HL-60/S4 treated with phorbol 12-myristate 13-acetate at 8.2 ng/mL for 4 days and 3 days (cell line): Measurements from ENCODE around the gene FOXN3.

Experiments used
- in situ Hi-C: fragments of 300-500 bp; cut with MboI; formaldehyde crosslinking; loops from 2 replicates; pipeline ENCODE4 v1.15.0; 2022; ENCODE audit warnings: low sequenced_read_pairs

Gene FOXN3

DNA sequence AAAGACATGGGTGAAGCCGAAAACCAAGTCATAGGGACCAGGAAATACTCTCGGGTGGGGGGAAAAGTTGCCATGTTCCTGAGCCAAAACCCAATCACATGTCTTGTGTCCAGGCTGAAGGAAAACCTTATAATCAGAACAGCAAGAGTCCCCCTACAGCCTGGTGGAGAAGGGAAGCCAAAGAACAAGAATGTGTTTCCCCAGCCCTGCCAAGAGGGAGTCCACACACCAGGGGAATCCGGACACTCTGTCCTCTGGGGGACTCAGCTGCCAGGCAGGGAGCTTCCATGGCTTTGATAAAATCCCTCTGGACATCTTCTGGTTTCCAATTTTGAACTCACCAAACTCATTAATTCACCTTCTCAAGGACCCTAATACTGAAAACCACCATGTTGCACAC, 273.0 kb downstream of the FOXN3 start:
- in situ Hi-C loops: no loop called here

DNA sequence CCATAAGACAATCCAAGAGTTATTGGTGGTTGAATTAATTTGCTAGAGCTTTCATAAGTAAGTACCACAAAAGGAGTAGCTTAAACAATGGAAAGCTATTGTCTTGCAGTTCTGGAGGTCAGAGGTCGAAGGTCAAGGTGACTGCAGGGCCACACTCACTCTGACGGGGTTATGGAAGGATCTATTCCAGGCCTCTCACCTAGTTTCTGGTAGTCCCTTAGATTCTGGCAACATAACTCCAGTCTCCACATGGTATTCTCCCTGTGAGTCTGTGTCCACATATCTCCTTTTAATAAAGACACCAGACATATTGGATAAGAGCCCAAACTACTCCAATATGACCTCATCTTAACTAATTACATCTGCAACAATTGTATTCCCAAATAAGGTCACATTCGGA, 273.4 kb downstream of the FOXN3 start:
- in situ Hi-C loops: no loop called here

DNA sequence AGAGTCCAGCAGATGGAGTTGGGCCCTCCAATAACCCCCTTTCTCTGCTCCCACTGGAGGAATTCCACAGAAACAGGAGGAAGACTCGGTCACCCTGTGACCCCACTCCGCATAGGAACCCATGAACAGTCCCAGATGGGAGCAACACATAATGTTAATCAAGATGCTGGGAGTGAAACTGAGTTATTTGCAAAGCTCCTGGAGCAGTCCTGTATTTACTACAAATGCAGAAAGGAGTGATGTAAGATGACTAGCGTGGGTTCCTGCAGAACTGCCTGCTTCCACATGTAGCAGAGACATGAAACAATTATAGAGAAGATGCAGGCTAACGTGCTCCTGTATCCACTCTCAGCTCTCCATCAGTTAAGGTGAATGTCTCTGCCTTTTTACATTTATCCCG, 274.7 kb downstream of the FOXN3 start:
- in situ Hi-C loops: no loop called here

DNA sequence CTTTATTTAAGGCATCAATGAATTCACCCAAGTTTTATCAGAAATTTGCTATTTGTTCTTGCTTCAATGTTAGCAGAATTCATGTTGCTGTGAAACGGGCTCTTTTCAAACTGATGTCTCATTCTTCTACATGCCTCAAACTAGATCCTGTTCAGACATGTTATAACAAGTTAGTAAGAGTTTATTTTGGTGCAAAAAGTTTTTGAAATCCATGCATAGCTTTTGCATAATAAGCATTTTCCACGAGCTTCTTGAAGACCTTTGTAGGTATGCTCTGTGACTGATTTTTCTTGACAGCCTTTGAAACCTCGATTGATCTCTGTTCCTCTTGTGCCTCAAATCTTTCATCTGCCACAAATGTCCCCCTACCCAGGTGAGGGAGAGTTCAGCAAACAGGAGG, 275.2 kb downstream of the FOXN3 start:
- in situ Hi-C loops: no loop called here

DNA sequence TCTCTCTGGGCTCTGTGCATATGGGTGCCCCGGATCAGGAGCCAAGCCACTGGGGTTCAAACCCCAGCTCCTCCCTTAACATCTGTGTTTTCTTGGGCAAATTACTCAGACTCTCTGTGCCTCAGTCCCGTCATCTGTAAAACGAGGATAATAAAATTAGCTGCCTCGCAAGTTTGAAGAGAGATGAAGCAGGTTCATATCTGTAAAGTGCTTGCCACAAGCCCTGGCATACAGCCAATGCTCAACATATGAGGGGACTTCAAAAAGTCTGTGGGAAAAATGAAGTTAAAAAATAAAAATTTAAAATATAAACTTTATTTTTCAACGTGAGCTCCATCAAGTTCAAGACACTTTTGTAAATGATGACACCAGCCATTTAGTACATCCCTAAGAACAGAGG, 276.7 kb downstream of the FOXN3 start:
- in situ Hi-C loops: no loop called here

DNA sequence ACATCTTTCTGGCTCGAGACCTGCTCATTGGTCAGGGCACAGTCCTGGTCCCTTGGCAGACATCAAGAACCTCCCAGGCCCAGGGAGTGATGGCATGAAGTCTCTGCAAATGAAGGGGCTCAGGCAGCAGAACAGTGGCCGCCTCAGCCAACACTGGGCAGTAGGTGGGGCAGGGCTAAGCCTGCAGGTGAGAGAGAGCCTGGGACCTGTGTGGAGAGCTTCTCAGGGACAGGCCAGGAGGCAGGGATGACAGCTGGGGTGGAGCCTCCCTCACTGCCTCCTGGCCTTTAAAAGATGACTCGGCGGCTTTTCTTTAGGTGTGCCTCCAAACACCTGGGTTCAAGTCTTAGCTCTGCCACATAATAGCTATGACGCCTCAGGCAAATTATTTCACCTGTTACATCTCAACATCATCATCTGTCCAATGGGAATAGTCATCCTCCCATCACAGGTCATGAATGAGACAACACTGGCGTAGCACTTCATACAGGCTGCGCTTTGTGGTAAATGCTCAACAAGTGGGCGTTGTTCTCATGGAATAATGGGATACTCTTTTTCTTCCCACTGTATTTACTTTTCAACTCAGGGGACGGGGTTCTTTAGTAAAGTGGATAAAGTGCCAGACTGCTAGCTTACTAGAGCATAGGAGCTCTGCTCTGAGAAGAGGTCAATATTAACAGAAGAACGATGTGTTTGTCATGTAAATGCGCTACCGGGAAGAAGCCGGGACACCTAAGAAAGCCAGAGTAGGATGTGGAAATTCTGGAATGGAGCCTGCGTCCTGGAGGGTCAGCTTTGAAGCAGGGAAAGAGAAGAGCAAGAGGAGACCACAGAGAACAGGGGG, 277.4 kb downstream of the FOXN3 start:
- in situ Hi-C loops: no loop called here

DNA sequence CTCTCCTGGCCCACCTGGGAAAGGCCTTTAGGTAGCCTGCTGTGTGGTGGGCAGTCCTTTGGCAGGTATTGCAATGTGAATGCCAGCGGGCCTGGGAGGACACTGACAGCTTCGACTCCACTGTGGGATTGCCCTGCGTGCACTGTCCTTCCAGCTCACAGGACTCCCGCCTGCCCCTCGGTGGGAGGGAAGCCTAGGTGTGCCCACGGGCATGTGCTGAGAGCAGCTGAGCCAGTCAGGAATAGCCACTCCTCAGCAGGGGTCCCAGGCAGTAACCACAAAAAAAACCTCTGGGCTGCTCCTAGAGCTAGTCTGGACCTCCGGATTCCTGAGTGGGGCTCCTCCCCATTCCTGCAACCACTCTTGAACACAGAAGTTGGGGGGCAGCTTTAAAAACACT, 278.2 kb downstream of the FOXN3 start:
- in situ Hi-C loops: no loop called here

DNA sequence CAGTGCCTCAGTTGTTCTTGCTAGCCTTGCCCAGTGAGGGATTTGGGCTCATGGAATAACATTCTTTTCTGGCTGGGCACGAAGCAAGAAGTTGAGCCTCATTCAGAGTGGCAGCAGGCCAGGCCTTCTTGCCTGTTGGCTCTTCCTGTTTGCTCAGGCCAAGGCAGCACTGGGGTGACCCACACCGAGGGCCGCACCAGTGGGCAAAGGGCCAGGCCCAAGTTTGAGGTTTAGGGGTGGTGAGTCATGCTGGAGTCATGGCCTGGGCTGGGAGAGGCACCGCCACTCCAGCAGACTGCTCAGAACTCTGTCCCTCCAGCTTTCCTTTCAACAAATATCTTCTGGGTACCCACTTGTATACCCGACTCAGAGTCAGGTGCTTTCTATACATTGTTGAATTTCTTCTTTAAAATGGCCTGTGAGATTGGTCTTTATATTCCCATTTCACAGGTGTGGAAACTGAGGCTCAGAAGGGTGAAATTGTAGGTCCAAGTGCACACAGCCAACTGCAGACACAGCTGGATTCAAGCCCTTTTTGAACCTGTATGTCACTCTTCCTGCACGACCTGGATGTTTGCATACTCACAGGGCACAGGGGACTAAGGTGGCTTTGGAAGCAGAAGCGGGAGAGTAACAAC, 279.4 kb downstream of the FOXN3 start:
- in situ Hi-C loops: no loop called here

DNA sequence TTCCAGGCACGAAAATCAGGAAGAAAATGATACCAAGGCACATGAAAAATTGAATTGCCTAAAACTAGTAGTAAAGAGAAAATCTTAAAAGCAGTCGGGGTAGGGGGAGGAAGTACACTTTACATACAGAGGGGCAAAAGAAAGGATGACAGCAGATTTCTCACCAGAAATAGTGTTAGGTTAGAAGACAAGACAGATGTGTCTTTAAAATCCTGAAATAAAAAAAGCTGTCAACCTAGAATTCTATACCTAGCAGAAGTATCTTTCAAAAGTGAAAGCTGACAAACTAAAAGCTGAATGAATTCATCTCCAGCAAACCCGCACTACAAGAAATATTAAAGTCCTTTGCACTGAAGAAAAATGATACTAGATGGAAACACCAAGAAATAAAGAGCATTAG, 280.4 kb downstream of the FOXN3 start:
- in situ Hi-C loops: no loop called here

DNA sequence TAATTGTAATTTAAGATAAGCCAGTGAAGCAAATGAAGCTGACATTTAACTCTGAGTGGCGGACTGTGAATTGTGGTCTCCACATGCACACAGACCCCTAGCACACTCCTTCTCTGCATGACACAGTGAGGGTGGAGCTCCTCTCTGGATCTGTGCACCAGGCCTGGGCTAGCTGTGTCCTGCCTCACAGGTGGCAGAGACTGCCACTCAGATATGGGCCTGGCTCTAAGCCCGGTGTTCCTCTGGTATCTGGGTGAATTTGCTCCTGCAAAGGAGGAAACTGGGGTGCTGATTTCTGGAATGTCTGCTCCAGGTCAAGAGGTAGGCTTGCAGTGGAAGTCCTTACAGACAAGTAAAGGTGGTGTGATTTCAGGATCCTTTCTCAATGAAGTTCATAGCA, 282.4 kb downstream of the FOXN3 start:
- in situ Hi-C loops: no loop called here

DNA sequence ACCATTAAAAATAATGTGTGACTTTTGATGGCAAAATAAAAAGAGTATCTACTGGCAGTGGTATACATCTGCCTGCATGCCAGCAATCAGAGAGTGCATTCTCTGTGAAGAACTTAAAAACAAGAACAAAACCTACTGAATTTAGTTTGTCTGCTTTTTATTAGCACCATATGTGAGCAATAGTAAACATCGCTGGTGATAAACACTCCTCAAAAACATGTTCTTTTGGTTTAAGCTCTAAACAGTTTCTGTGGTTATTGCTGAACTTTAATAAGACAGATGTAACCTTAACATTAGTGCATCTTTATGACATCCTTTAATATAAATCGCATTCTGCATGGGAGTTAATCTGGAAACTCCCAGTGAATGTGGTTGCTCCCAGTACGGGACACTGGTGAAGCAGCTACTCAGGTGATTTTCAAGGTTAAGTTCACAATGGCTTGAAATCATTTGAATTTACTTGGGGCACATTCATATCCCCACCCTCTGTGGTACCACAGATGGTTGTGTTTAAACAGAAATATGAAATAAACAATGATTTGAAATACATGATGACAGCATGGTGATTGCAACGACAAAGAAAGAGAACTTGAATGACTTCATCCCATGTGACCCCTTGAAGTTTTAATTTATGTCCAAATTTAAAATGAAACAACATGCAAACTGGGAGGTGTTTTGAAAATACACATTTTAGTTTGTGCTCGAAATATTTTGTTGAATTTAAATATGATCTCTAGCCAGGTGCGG, 285.9 kb downstream of the FOXN3 start:
- in situ Hi-C loops: no loop called here

DNA sequence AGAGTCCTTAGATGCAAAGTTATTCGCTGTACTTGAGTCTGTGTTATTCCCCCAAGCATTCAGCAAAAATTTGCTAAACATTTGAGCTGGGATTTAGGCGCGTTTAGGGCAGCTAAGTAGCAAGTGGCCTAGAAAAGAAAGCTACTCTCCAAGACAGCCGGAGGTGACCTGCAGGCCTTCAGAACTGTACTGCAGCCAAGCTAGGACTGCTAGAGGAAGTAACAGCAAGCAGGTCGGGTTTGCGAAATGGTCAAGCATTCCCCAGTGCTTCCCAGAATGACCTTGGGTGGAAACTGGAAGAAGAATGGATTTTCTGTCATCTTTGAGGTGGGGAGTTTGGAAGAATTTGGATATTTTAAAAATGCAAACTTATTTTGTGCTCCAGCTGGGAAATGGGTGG, 287.5 kb downstream of the FOXN3 start:
- in situ Hi-C loops: no loop called here

DNA sequence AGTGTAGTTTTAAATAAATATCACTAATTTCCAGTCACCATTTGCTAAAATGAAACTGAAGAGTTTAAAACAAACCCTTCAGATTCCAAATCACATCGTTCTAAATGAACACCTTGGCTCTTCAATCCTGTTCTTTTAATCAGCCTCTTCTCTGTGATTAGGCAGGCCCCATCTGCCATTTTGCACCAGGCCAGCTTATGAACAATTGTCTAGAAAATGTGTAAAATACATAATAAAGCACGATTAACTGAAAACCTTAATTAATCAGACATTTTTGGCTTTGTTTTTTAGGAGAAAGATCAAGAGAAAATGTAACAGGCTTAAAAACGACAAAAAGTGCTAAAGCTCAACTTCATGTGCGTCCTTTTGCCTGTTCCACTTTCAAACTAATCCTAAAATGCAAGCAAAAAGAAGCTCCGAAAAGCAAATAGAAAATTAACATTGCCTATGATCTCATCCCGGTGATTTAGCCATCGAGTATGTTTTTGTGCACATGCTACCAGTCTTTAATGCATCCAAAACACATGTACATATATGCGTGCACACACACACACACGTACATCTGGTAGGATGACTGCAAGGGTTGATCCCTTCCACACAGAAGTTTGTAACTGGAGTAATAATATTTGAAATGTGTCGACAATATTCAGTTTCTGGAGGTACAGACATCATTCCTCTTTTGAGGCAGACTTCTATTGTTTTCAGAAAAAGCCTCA, 288.6 kb downstream of the FOXN3 start:
- in situ Hi-C loops: no loop called here

DNA sequence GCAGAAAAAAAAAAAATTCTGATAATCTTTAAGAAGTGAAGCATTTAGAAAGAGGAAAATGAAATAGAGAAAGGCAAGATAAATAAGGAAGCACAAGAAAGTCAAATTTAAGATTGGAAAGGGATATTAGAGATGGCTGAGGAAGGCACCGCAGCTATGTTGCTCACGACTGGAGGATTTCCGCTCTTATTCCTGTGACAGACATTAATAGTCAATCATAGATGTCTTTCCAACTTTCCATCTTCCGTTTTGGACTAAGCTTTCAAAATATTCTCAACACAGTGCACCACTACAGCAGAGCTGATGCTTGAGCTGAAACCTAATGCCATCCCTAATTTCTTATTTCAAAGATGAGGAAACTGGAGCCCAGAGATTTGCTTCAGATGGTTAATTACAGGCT, 290.6 kb downstream of the FOXN3 start:
- in situ Hi-C loops: no loop called here

DNA sequence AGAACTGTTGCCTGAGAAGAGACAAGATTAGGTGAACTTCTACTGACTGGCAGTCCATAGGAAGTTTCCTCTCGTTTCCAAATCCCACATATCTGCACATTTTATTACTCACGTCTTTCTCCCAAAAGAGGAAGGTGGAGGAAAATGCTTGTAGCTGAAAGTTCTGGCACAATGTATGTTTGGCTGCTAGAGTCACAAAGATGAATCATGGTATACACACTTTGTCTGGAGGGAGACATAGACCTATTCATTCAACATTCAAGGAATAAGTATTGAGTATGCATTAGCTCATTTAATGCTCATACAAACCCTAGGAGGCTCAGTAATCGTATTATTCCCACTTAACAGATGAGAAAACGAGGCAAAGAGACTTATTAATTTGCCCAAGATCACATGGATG, 291.8 kb downstream of the FOXN3 start:
- in situ Hi-C loops: no loop called here

DNA sequence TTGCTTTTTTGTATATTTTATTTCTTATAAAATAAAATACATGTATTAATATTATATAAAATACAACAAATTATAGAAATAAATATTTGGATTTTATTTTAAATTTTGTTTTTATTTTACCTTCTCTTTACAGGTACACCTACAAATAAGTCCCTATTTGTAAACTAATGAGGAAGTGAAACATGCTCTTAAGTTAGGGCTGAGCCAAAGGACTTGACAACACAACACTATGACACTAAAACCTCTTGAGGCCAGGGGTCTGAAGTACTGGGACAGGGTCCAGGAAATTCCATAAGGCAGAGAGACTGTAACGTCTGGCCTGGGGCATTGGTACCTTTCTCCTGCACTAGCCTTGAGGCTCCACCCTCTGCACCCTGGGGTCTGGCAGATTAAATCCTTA, 293.2 kb downstream of the FOXN3 start:
- in situ Hi-C loops: no loop called here

DNA sequence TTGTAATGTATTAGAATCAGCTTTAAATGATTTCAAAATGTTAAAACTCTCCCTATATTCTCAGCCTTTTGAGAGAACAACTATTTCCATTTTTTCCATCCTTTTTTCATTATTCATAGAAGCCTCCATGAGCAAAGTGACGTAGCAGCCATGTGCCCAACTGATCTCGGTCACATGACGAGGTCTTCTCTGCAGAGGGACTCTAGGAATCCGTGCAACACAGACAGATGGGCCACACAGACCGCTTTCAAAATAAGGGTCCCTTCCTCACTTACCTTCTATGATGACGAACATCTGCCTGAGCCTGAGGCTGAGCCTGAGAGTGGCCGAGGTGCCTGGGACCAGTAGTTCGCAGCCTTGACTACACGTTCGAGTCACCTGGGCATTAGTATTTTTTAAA, 293.8 kb downstream of the FOXN3 start:
- in situ Hi-C loops: no loop called here

DNA sequence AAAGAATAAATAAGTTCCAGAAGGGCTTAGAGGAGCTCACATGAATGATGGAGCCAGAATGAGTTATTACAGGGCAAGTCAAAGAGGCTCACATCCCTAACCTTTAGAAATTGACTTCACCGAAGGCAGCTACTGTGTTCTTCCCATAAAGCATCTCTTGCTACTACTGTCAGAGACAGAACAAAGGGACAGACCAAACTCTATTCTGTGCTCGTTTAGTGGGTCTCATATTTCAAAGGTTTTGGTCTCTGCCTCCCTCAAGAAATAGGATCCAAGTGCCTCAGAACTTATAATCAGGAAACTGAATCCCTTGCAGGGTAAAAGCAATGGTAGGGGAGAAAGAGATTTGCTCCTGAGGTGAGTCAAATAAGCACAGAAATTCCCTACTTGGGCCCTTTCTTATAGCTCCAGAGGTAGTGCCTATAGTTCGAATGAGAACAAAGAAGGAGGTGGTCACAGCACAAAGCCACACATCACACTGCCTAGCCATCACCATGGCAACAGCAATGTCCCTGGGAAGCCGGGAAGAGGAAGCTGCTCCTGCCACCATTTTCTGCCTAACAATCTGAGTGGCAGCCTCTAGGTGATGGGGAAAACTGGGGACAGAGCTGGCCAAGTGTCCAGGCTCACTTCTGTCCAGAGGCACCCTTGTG, 294.9 kb downstream of the FOXN3 start:
- in situ Hi-C loops: no loop called here

DNA sequence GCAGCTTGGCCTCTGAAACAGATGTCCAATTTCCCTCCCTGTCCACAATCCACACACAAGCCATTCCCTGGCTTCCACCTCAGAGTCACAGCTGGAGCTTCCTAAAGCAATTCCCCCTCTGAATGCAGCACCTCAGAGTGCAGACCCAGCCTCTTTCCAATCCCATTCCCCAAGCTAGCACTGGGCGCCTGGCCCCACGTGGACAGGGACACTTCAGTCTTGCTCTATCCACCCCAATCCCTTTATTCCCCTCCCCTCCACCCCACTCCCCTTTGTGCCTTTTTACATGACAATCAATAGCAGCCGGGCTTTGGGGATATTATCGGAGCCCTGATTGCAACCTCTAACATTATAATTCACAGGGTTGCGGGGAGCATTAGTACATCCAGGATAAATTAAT, 300.0 kb downstream of the FOXN3 start:
- in situ Hi-C loops: no loop called here

DNA sequence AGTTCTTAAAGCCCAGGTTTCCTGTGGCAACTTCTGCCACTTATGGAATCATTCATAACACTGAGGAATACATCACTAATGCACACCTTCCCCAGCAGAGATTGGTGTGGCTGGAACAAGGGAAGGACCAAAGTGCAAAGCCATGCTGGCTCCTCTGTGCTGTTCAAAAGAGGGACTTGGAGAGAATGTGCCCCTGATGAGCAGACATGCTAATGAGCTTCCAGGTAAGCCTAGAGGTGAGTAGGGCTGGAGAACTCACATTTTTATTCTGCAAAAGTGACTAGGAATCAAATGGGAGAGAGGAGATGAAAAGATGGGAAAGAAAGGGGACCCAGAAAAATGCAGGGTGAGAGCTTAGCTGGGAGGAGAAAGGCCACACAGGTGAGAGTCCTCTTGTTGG, 302.9 kb downstream of the FOXN3 start:
- in situ Hi-C loops: no loop called here

DNA sequence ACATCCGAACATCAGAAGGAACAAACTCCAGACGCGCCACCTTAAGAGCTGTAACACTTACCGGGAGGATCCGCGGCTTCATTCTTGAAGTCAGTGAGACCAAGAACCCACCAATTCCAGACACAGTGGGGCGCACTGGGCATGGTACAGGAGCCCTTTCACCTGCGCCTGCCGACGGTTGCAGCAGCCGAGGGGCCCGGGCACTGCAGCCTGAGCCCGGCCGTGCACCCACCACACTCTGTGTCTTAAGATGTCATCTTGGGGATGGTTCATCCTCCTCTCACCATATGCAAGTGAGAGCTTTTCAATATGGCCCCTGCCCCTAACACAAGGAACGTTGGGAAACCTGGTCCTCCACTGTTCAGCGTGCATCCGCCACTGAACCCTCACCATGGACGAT, 304.3 kb downstream of the FOXN3 start:
- in situ Hi-C loops: no loop called here
